Gastroesophageal sphincter (tissue), 3 donors: ENCODE results near the gene LFNG.

ENCODE experiments used
- EP300 ChIP-seq: sonication (generic); formaldehyde crosslinking; IDR thresholded peaks from one replicate; pipeline ENCODE4 v1.6.1; 2017; ENCODE audit warnings: antibody characterized with exemption, mild to moderate bottlenecking
- POLR2A ChIP-seq, 2 donors: fragments of 450-650 bp; IDR thresholded peaks; one replicate each; pipeline ENCODE4 v1.6.1; 2017; ENCODE audit warnings: antibody characterized with exemption in 2 of 2, mild to moderate bottlenecking in 2 of 2, moderate library complexity in 1 of 2
- POLR2AphosphoS5 ChIP-seq: sonication (generic); formaldehyde crosslinking; IDR thresholded peaks from one replicate; pipeline ENCODE4 v1.6.1; 2017; ENCODE audit warnings: antibody characterized with exemption
- TF ChIP-seq, protein P1 (sequence below), 4 experiments: fragments of 200-600 bp in 2 of 4; fragments of 450-650 bp in 2 of 4; sonication (generic) in 1 of 4; IDR thresholded peaks; one replicate each; pipeline ENCODE4 v1.5.1; 2017 to 2019; ENCODE audit warnings: antibody characterized with exemption in 4 of 4, mild to moderate bottlenecking in 2 of 4, moderate library complexity in 2 of 4

GRCh38 chr7:2524808-2525657 is 5.5 kb downstream of the LFNG start:
- TF ChIP-seq, protein P1, sequence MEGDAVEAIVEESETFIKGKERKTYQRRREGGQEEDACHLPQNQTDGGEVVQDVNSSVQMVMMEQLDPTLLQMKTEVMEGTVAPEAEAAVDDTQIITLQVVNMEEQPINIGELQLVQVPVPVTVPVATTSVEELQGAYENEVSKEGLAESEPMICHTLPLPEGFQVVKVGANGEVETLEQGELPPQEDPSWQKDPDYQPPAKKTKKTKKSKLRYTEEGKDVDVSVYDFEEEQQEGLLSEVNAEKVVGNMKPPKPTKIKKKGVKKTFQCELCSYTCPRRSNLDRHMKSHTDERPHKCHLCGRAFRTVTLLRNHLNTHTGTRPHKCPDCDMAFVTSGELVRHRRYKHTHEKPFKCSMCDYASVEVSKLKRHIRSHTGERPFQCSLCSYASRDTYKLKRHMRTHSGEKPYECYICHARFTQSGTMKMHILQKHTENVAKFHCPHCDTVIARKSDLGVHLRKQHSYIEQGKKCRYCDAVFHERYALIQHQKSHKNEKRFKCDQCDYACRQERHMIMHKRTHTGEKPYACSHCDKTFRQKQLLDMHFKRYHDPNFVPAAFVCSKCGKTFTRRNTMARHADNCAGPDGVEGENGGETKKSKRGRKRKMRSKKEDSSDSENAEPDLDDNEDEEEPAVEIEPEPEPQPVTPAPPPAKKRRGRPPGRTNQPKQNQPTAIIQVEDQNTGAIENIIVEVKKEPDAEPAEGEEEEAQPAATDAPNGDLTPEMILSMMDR (IDR thresholded peaks at IDR 0.05), result no peak
- no peak for TF ChIP-seq EP300
- TF ChIP-seq POLR2A (IDR thresholded peaks at IDR 0.05), result no peak
- no peak for TF ChIP-seq POLR2AphosphoS5
